Measurements from ENCODE around the gene HIVEP1. TPM values are rescaled to one million over a fixed set of nuclear protein-coding genes. Genes with fewer than 3 reads are reported as not detected.
A peak's percentile ranks its signal among the peaks of the same experiment; 100 is the strongest.

The HIVEP1 gene
- total RNA-seq, 1 donor from 2014 or later: 22.8 TPM

- Histone ChIP-seq H3K27me3 (ENCODE audit: low read depth) (no peaks in the 10 kb centered on the region), H3K36me3 (no peaks in the 10 kb centered on the region), H3K4me3 (no peak overlapping the region), H3K27ac (no peak overlapping the region), H3K4me1 (no peaks in the 10 kb centered on the region), H3K9me3 (no peaks in the 10 kb centered on the region)
- intact Hi-C loops (cut with DNase I): no loop called here
- ATAC-seq (no peak), DNase-seq (no peak)
- TF ChIP-seq CTCF (IDR thresholded peaks at IDR 0.05): no peak
Measured at GRCh38 chr6:12099623-12100338, 87.7 kb downstream of the HIVEP1 start.

- TF ChIP-seq CTCF (IDR thresholded peaks at IDR 0.05): no peak
- Histone ChIP-seq H3K27ac (no peak overlapping the region), H3K36me3 (no peaks in the 10 kb centered on the region), H3K9me3 (no peaks in the 10 kb centered on the region), H3K27me3 (ENCODE audit: low read depth) (no peaks in the 10 kb centered on the region), H3K4me1 (no peaks in the 10 kb centered on the region), H3K4me3 (no peak overlapping the region)
- ATAC-seq (peak in 1 of 2 donors; percentile 66), DNase-seq (no peak)
- intact Hi-C loops (cut with DNase I): no loop called here
Measured at GRCh38 chr6:12101048-12101447, 88.9 kb downstream of the HIVEP1 start.

GRCh38 chr6:12101653-12102312 lies 89.7 kb downstream of the HIVEP1 start:
- Histone ChIP-seq H3K27me3 (ENCODE audit: low read depth) (no peaks in the 10 kb centered on the region), H3K9me3 (no peaks in the 10 kb centered on the region), H3K4me3 (no peak overlapping the region), H3K4me1 (no peaks in the 10 kb centered on the region), H3K27ac (no peak overlapping the region), H3K36me3 (no peaks in the 10 kb centered on the region)
- no peak for DNase-seq
- TF ChIP-seq CTCF (IDR thresholded peaks at IDR 0.05): no peak
- intact Hi-C loops (cut with DNase I): no loop called here
- ATAC-seq: no peak

GRCh38 chr6:12102350-12102749 lies 90.2 kb downstream of the HIVEP1 start:
- Histone ChIP-seq H3K9me3 (no peaks in the 10 kb centered on the region), H3K27me3 (ENCODE audit: low read depth) (no peaks in the 10 kb centered on the region), H3K4me3 (no peak overlapping the region), H3K27ac (no peak overlapping the region), H3K4me1 (no peaks in the 10 kb centered on the region), H3K36me3 (no peaks in the 10 kb centered on the region)
- ATAC-seq (no peak), DNase-seq (no peak)
- intact Hi-C loops (cut with DNase I): no loop called here
- no peak for TF ChIP-seq CTCF (IDR thresholded peaks at IDR 0.05)

GRCh38 chr6:12103158-12103557 lies 91.0 kb downstream of the HIVEP1 start:
- Histone ChIP-seq H3K9me3 (no peaks in the 10 kb centered on the region), H3K27ac (no peak overlapping the region), H3K36me3 (no peaks in the 10 kb centered on the region), H3K4me1 (no peaks in the 10 kb centered on the region), H3K4me3 (no peak overlapping the region), H3K27me3 (ENCODE audit: low read depth) (no peaks in the 10 kb centered on the region)
- DNase-seq (no peak), ATAC-seq (no peak)
- no peak for TF ChIP-seq CTCF (IDR thresholded peaks at IDR 0.05)
- intact Hi-C loops (cut with DNase I): no loop called here

All from lower lobe of right lung (tissue), 2 donors.